ENCODE measurements around the gene QSER1.

GRCh38 chr11:33005175-33005574 is 112.6 kb downstream of the QSER1 start:
- TF ChIP-seq CTCF (IDR thresholded peaks at IDR 0.05) (no peak), POLR2A (IDR thresholded peaks at IDR 0.05) (no peak)
